Neuronal stem cell (in vitro differentiated cells): ENCODE data around the gene RIMS4.
A peak's percentile ranks its signal among the peaks of the same experiment; 100 is the strongest.

Experiments
- DNase-seq: peaks from one replicate; pipeline ENCODE4 v3.0.0-alpha.2; 2013; ENCODE audit warnings: low spot score
- H2AFZ ChIP-seq: one replicate; pipeline ENCODE4 v1.6.1; 2013; ENCODE audit warnings: mild to moderate bottlenecking, low read length, inconsistent platforms
- H2AK5ac ChIP-seq: 2 replicates; pipeline ENCODE4 v1.6.1; 2013; ENCODE audit warnings: low read depth, mild to moderate bottlenecking, inconsistent platforms, low read length, moderate library complexity, mixed read lengths
- H2BK120ac ChIP-seq: 2 replicates; pipeline ENCODE4 v1.6.1; 2013; ENCODE audit warnings: low read depth, mild to moderate bottlenecking, inconsistent platforms, low read length, moderate library complexity, mixed read lengths
- H2BK12ac ChIP-seq: one replicate; pipeline ENCODE4 v1.6.1; 2013; ENCODE audit warnings: low read length, inconsistent platforms
- H2BK15ac ChIP-seq: 2 replicates; pipeline ENCODE4 v1.6.1; 2013; ENCODE audit warnings: mild to moderate bottlenecking, low read length, inconsistent platforms, mixed read lengths
- H2BK5ac ChIP-seq: one replicate; pipeline ENCODE4 v1.6.1; 2013; ENCODE audit warnings: inconsistent platforms, mild to moderate bottlenecking, low read length, moderate library complexity
- H3K14ac ChIP-seq: one replicate; pipeline ENCODE4 v1.6.1; 2013; ENCODE audit warnings: low read length, inconsistent platforms
- H3K18ac ChIP-seq: 2 replicates; pipeline ENCODE4 v1.6.1; 2013; ENCODE audit warnings: low read length, inconsistent platforms
- H3K23ac ChIP-seq: 2 replicates; pipeline ENCODE4 v1.6.1; 2013; ENCODE audit warnings: low read depth, mild to moderate bottlenecking, mixed read lengths, low read length, inconsistent platforms; ENCODE audit not compliant: poor library complexity
- H3K27ac ChIP-seq: replicated peaks from 3 replicates; pipeline ENCODE4 v1.5.1; 2013; ENCODE audit warnings: low read length, inconsistent platforms
- H3K27me3 ChIP-seq, 3 experiments: 2 replicates each; pipeline ENCODE4 v1.6.1; 2013; ENCODE audit warnings: low read length in 3 of 3, mild to moderate bottlenecking in 2 of 3, inconsistent platforms in 1 of 3, low read depth in 1 of 3, mixed read lengths in 1 of 3, moderate library complexity in 1 of 3; ENCODE audit not compliant: control insufficient read depth in 3 of 3, insufficient read depth in 3 of 3
- H3K36me3 ChIP-seq, 2 donors: replicated peaks in 1 of 2; 2 replicates each; pipeline ENCODE4 v1.6.1; 2013; ENCODE audit warnings: low read length in 2 of 2; ENCODE audit not compliant: control insufficient read depth in 2 of 2, insufficient read depth in 2 of 2
- H3K4ac ChIP-seq: 2 replicates; pipeline ENCODE4 v1.6.1; 2013; ENCODE audit warnings: inconsistent platforms, mild to moderate bottlenecking, low read length, moderate library complexity
- H3K4me1 ChIP-seq, 2 donors: 1 replicate in 1 of 2; 2 replicates in 1 of 2; pipeline ENCODE4 v1.6.1; 2013; ENCODE audit warnings: low read length in 2 of 2, low read depth in 1 of 2; ENCODE audit not compliant: control insufficient read depth in 2 of 2, insufficient read depth in 1 of 2
- H3K4me2 ChIP-seq: one replicate; pipeline ENCODE4 v1.6.1; 2013; ENCODE audit warnings: mild to moderate bottlenecking, low read length, inconsistent platforms; ENCODE audit not compliant: insufficient read depth, poor library complexity, severe bottlenecking
- H3K4me3 ChIP-seq, 2 donors: 2 replicates each; pipeline ENCODE4 v1.5.1; 2013; ENCODE audit warnings: low read length in 2 of 2, mild to moderate bottlenecking in 2 of 2, inconsistent platforms in 1 of 2, moderate library complexity in 1 of 2
- H3K79me1 ChIP-seq: one replicate; pipeline ENCODE4 v1.6.1; 2013; ENCODE audit warnings: low read depth, mild to moderate bottlenecking, inconsistent platforms, low read length, moderate library complexity
- H3K9ac ChIP-seq: one replicate; pipeline ENCODE4 v1.6.1; 2013; ENCODE audit warnings: mild to moderate bottlenecking, low read depth, low read length, inconsistent platforms; ENCODE audit not compliant: poor library complexity
- H3K9me3 ChIP-seq, 2 donors: replicated peaks in 1 of 2; 2 replicates each; pipeline versions ENCODE3 to v1.6.1; 2013; ENCODE audit warnings: low read length in 2 of 2, mild to moderate bottlenecking in 2 of 2, inconsistent platforms in 1 of 2, low read depth in 1 of 2, mixed read lengths in 1 of 2, moderate library complexity in 1 of 2; ENCODE audit not compliant: control insufficient read depth in 2 of 2, insufficient read depth in 1 of 2
- H4K8ac ChIP-seq: one replicate; pipeline ENCODE4 v1.6.1; 2013; ENCODE audit warnings: low read depth, mild to moderate bottlenecking, inconsistent platforms, low read length, moderate library complexity
- H4K91ac ChIP-seq: one replicate; pipeline ENCODE4 v1.6.1; 2013; ENCODE audit warnings: low read length, low read depth, mild to moderate bottlenecking, inconsistent platforms; ENCODE audit not compliant: poor library complexity
- WGBS, 2 donors: extraction: QIAGEN DNeasy Blood & Tissue Kit; methylation state at CpG; one replicate each; pipeline ENCODE4 v1.1.7; 2013; ENCODE audit warnings: missing lambda C conversion rate in 2 of 2, mixed read lengths in 1 of 2; ENCODE audit not compliant: insufficient read length in 2 of 2, insufficient replicate concordance in 1 of 2; ENCODE audit errors: extremely low coverage in 2 of 2; 5-methylcytosine and 5-hydroxymethylcytosine counted together

The RIMS4 gene

DNA sequence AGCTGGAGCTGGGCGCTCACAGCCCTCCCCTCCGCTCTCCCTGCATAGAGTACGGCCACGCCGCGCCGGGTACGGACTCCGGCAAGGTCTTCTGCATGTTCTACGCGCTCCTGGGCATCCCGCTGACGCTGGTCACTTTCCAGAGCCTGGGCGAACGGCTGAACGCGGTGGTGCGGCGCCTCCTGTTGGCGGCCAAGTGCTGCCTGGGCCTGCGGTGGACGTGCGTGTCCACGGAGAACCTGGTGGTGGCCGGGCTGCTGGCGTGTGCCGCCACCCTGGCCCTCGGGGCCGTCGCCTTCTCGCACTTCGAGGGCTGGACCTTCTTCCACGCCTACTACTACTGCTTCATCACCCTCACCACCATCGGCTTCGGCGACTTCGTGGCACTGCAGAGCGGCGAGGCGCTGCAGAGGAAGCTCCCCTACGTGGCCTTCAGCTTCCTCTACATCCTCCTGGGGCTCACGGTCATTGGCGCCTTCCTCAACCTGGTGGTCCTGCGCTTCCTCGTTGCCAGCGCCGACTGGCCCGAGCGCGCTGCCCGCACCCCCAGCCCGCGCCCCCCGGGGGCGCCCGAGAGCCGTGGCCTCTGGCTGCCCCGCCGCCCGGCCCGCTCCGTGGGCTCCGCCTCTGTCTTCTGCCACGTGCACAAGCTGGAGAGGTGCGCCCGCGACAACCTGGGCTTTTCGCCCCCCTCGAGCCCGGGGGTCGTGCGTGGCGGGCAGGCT, 60.1 kb downstream of the RIMS4 start:
- H3K18ac ChIP-seq = peak overlapping the region; percentile 53
- H3K36me3 ChIP-seq = no peaks in the 10 kb centered on the region
- no peak overlapping the region for H2BK12ac ChIP-seq
- peak overlapping the region; percentile 42 for H3K4ac ChIP-seq
- H3K23ac ChIP-seq = peak overlapping the region; percentile 56
- H3K4me3 ChIP-seq = no peak overlapping the region
- H2BK5ac ChIP-seq = no peak overlapping the region
- peak overlapping the region; percentile 59 for H2BK15ac ChIP-seq
- peaks cover 0 to 4% of the 10 kb centered on the region in 2 donors for H3K4me1 ChIP-seq
- H4K8ac ChIP-seq = no peak overlapping the region
- H3K27ac ChIP-seq = no peak overlapping the region
- H2AK5ac ChIP-seq = peak overlapping the region; percentile 77
- no peak overlapping the region for H2AFZ ChIP-seq
- peaks cover 4 to 36% (median 16%) of the 10 kb centered on the region in 3 experiments for H3K27me3 ChIP-seq
- no peak overlapping the region for H3K4me2 ChIP-seq
- no peaks in the 10 kb centered on the region for H3K9me3 ChIP-seq
- H4K91ac ChIP-seq = no peak overlapping the region
- no peak overlapping the region for H2BK120ac ChIP-seq
- peak overlapping the region; percentile 73 for H3K14ac ChIP-seq
- H3K9ac ChIP-seq = no peak overlapping the region
- WGBS, 2 donors = no CpG with 5 or more reads among the region's 73 CpGs
- no peak for DNase-seq
- H3K79me1 ChIP-seq = no peaks in the 10 kb centered on the region

DNA sequence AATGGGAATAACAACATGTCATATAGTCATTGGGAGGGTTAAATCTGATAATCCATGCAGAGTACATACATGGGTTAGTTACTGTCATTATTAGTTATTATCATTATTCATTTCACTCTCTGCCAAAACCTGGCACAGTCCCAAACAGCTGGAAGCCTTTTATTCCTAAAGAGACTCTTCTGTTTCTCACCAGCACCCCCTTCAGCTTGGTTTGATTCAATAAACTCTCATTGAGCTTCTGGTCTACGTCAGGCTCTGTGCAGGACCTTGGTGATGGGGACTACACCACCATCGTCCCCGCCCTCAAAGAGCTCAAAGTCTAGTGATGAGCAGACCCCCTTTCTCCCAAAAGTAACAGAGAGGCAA, 62.4 kb downstream of the RIMS4 start:
- no peak overlapping the region for H3K14ac ChIP-seq
- H3K9ac ChIP-seq = no peak overlapping the region
- no peak overlapping the region for H2AFZ ChIP-seq
- no peak overlapping the region for H2BK12ac ChIP-seq
- H2BK120ac ChIP-seq = no peak overlapping the region
- no peak overlapping the region for H2BK15ac ChIP-seq
- no peaks in the 10 kb centered on the region for H3K79me1 ChIP-seq
- H3K4me2 ChIP-seq = no peak overlapping the region
- H3K36me3 ChIP-seq = no peaks in the 10 kb centered on the region
- H2BK5ac ChIP-seq = no peak overlapping the region
- H4K8ac ChIP-seq = no peak overlapping the region
- no peak overlapping the region for H3K23ac ChIP-seq
- H4K91ac ChIP-seq = no peak overlapping the region
- no peak overlapping the region for H3K4ac ChIP-seq
- H3K27ac ChIP-seq = no peak overlapping the region
- no CpG with 5 or more reads among the region's 3 CpGs for WGBS, 2 donors
- H3K18ac ChIP-seq = no peak overlapping the region
- H2AK5ac ChIP-seq = no peak overlapping the region
- H3K9me3 ChIP-seq = no peaks in the 10 kb centered on the region
- H3K4me3 ChIP-seq = no peak overlapping the region
- H3K4me1 ChIP-seq = peaks cover 0 to 4% of the 10 kb centered on the region in 2 donors
- DNase-seq = no peak
- peaks cover 4 to 58% (median 22%) of the 10 kb centered on the region in 3 experiments for H3K27me3 ChIP-seq

DNA sequence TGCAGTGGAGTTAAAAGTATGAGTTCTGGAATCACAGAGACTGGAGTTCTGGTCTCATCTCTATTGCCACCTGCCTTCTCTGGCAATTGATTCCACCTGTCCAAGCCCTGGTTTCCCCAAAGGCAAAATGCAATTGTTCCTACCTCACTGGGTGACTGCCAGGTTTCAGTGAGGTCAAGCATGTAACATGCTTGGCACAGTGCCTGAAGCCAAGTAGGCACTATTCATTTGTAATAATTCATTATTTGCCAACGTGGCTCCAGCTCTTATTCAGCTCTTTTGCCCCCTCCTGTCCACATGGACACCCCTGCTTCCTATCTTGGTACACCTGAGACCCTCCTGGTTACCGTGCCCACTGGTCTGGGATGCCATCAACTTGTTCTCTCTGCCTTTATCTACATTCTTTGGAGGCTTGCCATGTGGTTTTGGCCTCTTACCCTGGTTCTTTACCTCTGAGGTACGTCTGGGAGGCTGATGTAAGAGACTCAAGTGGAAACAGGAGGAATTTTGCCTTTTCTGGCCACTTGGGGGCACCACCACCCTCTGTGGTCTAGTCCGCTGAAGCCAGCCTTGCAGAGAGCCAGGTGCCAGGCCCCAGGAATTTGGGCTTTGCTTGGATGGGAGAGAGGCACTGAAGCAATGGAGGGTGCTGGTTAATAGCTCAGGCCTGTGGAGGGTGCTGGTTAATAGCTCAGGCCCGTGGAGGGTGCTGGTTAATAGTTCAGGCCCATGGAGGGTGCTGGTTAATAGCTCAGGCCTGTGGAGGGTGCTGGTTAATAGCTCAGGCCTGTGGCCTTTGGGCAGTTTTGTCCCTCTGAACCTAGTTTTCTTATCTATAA, 63.0 kb downstream of the RIMS4 start:
- H4K91ac ChIP-seq = no peak overlapping the region
- H3K9ac ChIP-seq = no peak overlapping the region
- no peaks in the 10 kb centered on the region for H3K9me3 ChIP-seq
- H3K4me1 ChIP-seq = peaks cover 0 to 4% of the 10 kb centered on the region in 2 donors
- WGBS, 2 donors = no CpG with 5 or more reads among the region's 5 CpGs
- H3K18ac ChIP-seq = no peak overlapping the region
- H2BK120ac ChIP-seq = no peak overlapping the region
- H2AFZ ChIP-seq = no peak overlapping the region
- no peak overlapping the region for H3K14ac ChIP-seq
- H3K27ac ChIP-seq = no peak overlapping the region
- H3K4ac ChIP-seq = no peak overlapping the region
- no peak overlapping the region for H2BK15ac ChIP-seq
- no peak overlapping the region for H3K4me3 ChIP-seq
- H4K8ac ChIP-seq = no peak overlapping the region
- no peak overlapping the region for H2BK5ac ChIP-seq
- H2BK12ac ChIP-seq = no peak overlapping the region
- H3K36me3 ChIP-seq = no peaks in the 10 kb centered on the region
- no peak overlapping the region for H3K4me2 ChIP-seq
- H2AK5ac ChIP-seq = no peak overlapping the region
- no peaks in the 10 kb centered on the region for H3K79me1 ChIP-seq
- no peak overlapping the region for H3K23ac ChIP-seq
- peak; percentile 73 for DNase-seq
- H3K27me3 ChIP-seq = peaks cover 4 to 64% (median 22%) of the 10 kb centered on the region in 3 experiments
